Activated CD8-positive, alpha-beta memory T cell treated with anti-CD3 and anti-CD28 coated beads for 36 hours (primary cell): ENCODE results near the gene GSC2. TPM values are rescaled to one million over a fixed set of nuclear protein-coding genes. Genes with fewer than 3 reads are reported as not detected.

Experiments
- CTCF ChIA-PET: fragments of 350-600 bp; sonication (Branson Sonifier 250); formaldehyde crosslinking; loops from one replicate; lab custom pipeline; 2021; ENCODE audit warnings: antibody characterized with exemption; lab: Charles Lee
- POLR2A ChIA-PET: fragments of 350-600 bp; sonication (Branson Sonifier 250); formaldehyde crosslinking; loops from one replicate; lab custom pipeline; 2021; ENCODE audit warnings: antibody characterized with exemption; lab: Charles Lee
- total RNA-seq, 2 experiments: library from RNA; stranded (reverse); gene quantifications; one replicate each; pipeline ENCODE4 v1.2.3, GENCODE V29; 2021

The GSC2 gene
- total RNA-seq, 2 experiments from 2014 or later, result not detected

- POLR2A ChIA-PET, result interaction anchor here (1.4 kb wide), 1 partner anchor 298 kb away, joined by 4 read pairs; no protein-coding TSS in a partner anchor
- CTCF ChIA-PET, result interaction anchor here (0.7 to 1.8 kb wide), 8 partner anchors 35 to 450 kb away, joined by 3 to 6 read pairs (median 4); partner anchors contain the start of genes C22orf39 and ESS2
These were observed 29.5 kb upstream of the GSC2 start for GRCh38 chr22:19179497-19180048.

- CTCF ChIA-PET, result interaction anchor here (0.6 to 1.8 kb wide), 8 partner anchors 35 to 298 kb away, joined by 3 to 6 read pairs (median 4); partner anchors contain the start of genes C22orf39 and ESS2
These were observed 28.8 kb upstream of the GSC2 start, which contains the start of gene SLC25A1 for GRCh38 chr22:19178657-19179496. TSS of gene SLC25A1 (minus strand) at chr22:19178736. CDS start at chr22:19178673, 63 bp downstream.

GRCh38 chr22:19178065-19178656, 28.1 kb upstream of the GSC2 start:
- POLR2A ChIA-PET, result interaction anchor here (0.9 to 1.4 kb wide), 4 partner anchors 9 to 300 kb away, joined by 3 to 4 read pairs (median 4); partner anchors contain the start of genes ESS2 and HIRA
- CTCF ChIA-PET, result interaction anchor here (0.6 to 1.8 kb wide), 3 partner anchors 34 to 298 kb away, joined by 4 to 6 read pairs (median 5); partner anchors contain the start of gene ESS2

More at GRCh38 chr22:19178657-19179496, 28.8 kb upstream of the GSC2 start, which contains the start of gene SLC25A1:
- POLR2A ChIA-PET, result interaction anchor here (0.6 to 1.4 kb wide), 5 partner anchors 8 to 299 kb away, joined by 3 to 4 read pairs (median 3); partner anchors contain the start of genes ESS2 and HIRA

GRCh38 chr22:19177164-19178064, 27.3 kb upstream of the GSC2 start:
- CTCF ChIA-PET, result no interaction called here

GRCh38 chr22:19176732-19177131, 26.6 kb upstream of the GSC2 start:
- POLR2A ChIA-PET, result interaction anchor here (0.5 to 0.7 kb wide), 2 partner anchors 22 to 303 kb away, joined by 4 to 6 read pairs; partner anchors contain the start of gene CDC45
- CTCF ChIA-PET, result no interaction called here

More at GRCh38 chr22:19177164-19178064, 27.3 kb upstream of the GSC2 start:
- POLR2A ChIA-PET, result interaction anchor here (0.5 to 1.2 kb wide), 3 partner anchors 10 to 302 kb away, joined by 3 to 4 read pairs (median 4); partner anchors contain the start of genes CDC45 and ESS2

GRCh38 chr22:19176175-19176643, 26.1 kb upstream of the GSC2 start:
- POLR2A ChIA-PET, result interaction anchor here (0.7 kb wide), 1 partner anchor 21 kb away, joined by 6 read pairs; no protein-coding TSS in a partner anchor
- CTCF ChIA-PET, result no interaction called here

GRCh38 chr22:19175602-19176174, 25.6 kb upstream of the GSC2 start:
- ChIA-PET POLR2A (no interaction called here), CTCF (no interaction called here)

GRCh38 chr22:19175026-19175601, 25.0 kb upstream of the GSC2 start:
- POLR2A ChIA-PET, result no interaction called here
- CTCF ChIA-PET, result no interaction called here

- POLR2A ChIA-PET, result interaction anchor here (0.8 kb wide), 1 partner anchor 682 kb away, joined by 3 read pairs; no protein-coding TSS in a partner anchor
These were observed 24.3 kb upstream of the GSC2 start for GRCh38 chr22:19174106-19175025.

GRCh38 chr22:19173047-19174035, 23.2 kb upstream of the GSC2 start:
- ChIA-PET CTCF (no interaction called here), POLR2A (interaction anchor here (0.7 to 0.8 kb wide), 2 partner anchors 51 to 683 kb away, joined by 3 to 4 read pairs; partner anchors contain the start of gene DGCR2)

More at GRCh38 chr22:19174106-19175025, 24.3 kb upstream of the GSC2 start:
- CTCF ChIA-PET, result no interaction called here

GRCh38 chr22:19172213-19173046, 22.3 kb upstream of the GSC2 start:
- POLR2A ChIA-PET, result interaction anchor here (0.7 kb wide), 1 partner anchor 50 kb away, joined by 4 read pairs; the partner anchor contains the start of gene DGCR2
- CTCF ChIA-PET, result no interaction called here

GRCh38 chr22:19169947-19170318, 19.8 kb upstream of the GSC2 start:
- POLR2A ChIA-PET, result no interaction called here
- CTCF ChIA-PET, result no interaction called here

- ChIA-PET POLR2A (no interaction called here), CTCF (interaction anchor here (0.6 to 1.2 kb wide), 2 partner anchors 25 to 221 kb away, joined by 3 to 4 read pairs; partner anchors contain the start of gene ESS2)
These were observed 19.2 kb upstream of the GSC2 start for GRCh38 chr22:19169002-19169946.
